HG03575 (cell line): ENCODE results near the gene DOCK1.
"Not testable (repeated sequence)": the region's sequence is repeated elsewhere in the genome, so short reads cannot be mapped to it uniquely, and the experiment has no call there.

Experiments
- ATAC-seq: cut with Tn5 transposase; IDR thresholded peaks from one replicate; pipeline ENCODE4 v1.9.1; 2021; ENCODE audit not compliant: unreplicated experiment, insufficient number of reproducible peaks, low FRiP score; ENCODE audit errors: extremely low read depth

Gene DOCK1

GRCh38 chr10:126919426-126919825 is 14.2 kb downstream of the DOCK1 start:
- no peak for ATAC-seq

- no peak for ATAC-seq
Measured at GRCh38 chr10:126921162-126921561, 15.9 kb downstream of the DOCK1 start.

- ATAC-seq = no peak
Measured at GRCh38 chr10:126921974-126922525, 16.8 kb downstream of the DOCK1 start.

- ATAC-seq = no peak
Measured at GRCh38 chr10:126924180-126924914, 19.1 kb downstream of the DOCK1 start.

GRCh38 chr10:126924915-126925300 is 19.7 kb downstream of the DOCK1 start:
- no peak for ATAC-seq

- ATAC-seq = no peak
Measured at GRCh38 chr10:126926568-126926967, 21.3 kb downstream of the DOCK1 start.

- ATAC-seq = no peak
Measured at GRCh38 chr10:126927799-126928198, 22.6 kb downstream of the DOCK1 start.

GRCh38 chr10:126928274-126928673 is 23.0 kb downstream of the DOCK1 start:
- ATAC-seq = no peak

- ATAC-seq = no peak
Measured at GRCh38 chr10:126929391-126929790, 24.2 kb downstream of the DOCK1 start.

- ATAC-seq = no peak
Measured at GRCh38 chr10:126930131-126930882, 25.1 kb downstream of the DOCK1 start.

GRCh38 chr10:126930883-126931503 is 25.8 kb downstream of the DOCK1 start:
- no peak for ATAC-seq

GRCh38 chr10:126931544-126931943 is 26.3 kb downstream of the DOCK1 start:
- no peak for ATAC-seq

- no peak for ATAC-seq
Measured at GRCh38 chr10:126932516-126932915, 27.3 kb downstream of the DOCK1 start.

- ATAC-seq = no peak
Measured at GRCh38 chr10:126933116-126933515, 27.9 kb downstream of the DOCK1 start.

- no peak for ATAC-seq
Measured at GRCh38 chr10:126935263-126935946, 30.2 kb downstream of the DOCK1 start.

GRCh38 chr10:126937026-126937425 is 31.8 kb downstream of the DOCK1 start:
- no peak for ATAC-seq

GRCh38 chr10:126938121-126938520 is 32.9 kb downstream of the DOCK1 start:
- ATAC-seq = not testable (repeated sequence)

GRCh38 chr10:126939706-126940105 is 34.5 kb downstream of the DOCK1 start:
- no peak for ATAC-seq

- ATAC-seq = no peak
Measured at GRCh38 chr10:126940670-126941310, 35.6 kb downstream of the DOCK1 start.
